OCI-LY1 (cell line): Measurements from ENCODE around the gene ACO2.

Source experiments
- EZH2 ChIP-seq: fragments of 200-600 bp; sonication (generic), shearing (Covaris generic); IDR thresholded peaks from 2 replicates; pipeline ENCODE4 v1.8.0; 2017; ENCODE audit warnings: borderline replicate concordance, mixed run types, mild to moderate bottlenecking, antibody characterized with exemption, low read length, moderate library complexity, mixed read lengths
- TF ChIP-seq, protein P1 (sequence below): fragments of 200-600 bp; sonication (generic), shearing (Covaris generic); IDR thresholded peaks from 2 replicates; pipeline ENCODE4 v1.5.1; 2017; ENCODE audit warnings: mild to moderate bottlenecking, antibody characterized with exemption, low read length, moderate library complexity, mixed read lengths

DNA sequence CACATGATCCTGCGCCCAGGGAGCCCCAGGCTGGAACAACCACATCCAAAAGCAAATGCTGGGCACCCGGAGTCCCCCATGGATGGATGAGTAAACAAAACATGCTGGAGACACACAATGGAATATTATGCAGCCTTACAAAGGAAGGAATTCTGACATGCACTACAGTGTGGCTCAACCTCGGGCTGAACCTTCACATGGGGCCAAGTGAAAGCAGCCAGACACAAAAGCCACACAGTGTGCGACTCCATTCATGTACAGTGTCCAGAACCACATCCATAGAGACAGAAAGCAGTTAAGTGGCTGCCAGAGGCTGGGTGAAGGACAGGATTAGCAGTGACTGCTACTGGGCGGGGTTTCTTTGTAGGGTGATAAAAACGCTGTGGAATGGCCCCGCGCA, 65.3 kb downstream of the ACO2 start:
- TF ChIP-seq, protein P1, sequence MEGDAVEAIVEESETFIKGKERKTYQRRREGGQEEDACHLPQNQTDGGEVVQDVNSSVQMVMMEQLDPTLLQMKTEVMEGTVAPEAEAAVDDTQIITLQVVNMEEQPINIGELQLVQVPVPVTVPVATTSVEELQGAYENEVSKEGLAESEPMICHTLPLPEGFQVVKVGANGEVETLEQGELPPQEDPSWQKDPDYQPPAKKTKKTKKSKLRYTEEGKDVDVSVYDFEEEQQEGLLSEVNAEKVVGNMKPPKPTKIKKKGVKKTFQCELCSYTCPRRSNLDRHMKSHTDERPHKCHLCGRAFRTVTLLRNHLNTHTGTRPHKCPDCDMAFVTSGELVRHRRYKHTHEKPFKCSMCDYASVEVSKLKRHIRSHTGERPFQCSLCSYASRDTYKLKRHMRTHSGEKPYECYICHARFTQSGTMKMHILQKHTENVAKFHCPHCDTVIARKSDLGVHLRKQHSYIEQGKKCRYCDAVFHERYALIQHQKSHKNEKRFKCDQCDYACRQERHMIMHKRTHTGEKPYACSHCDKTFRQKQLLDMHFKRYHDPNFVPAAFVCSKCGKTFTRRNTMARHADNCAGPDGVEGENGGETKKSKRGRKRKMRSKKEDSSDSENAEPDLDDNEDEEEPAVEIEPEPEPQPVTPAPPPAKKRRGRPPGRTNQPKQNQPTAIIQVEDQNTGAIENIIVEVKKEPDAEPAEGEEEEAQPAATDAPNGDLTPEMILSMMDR, result no peak
- TF ChIP-seq EZH2, result no peak
